ENCODE data around the gene ZFP92. TPM values are rescaled to one million over a fixed set of nuclear protein-coding genes. Genes with fewer than 3 reads are reported as not detected.

Gene ZFP92
- total and polyA plus RNA-seq, 2 donors (not counting 3 experiments of a cell fraction or from before 2014, with no cell fraction given) = 0.36 to 1.2 TPM

DNA sequence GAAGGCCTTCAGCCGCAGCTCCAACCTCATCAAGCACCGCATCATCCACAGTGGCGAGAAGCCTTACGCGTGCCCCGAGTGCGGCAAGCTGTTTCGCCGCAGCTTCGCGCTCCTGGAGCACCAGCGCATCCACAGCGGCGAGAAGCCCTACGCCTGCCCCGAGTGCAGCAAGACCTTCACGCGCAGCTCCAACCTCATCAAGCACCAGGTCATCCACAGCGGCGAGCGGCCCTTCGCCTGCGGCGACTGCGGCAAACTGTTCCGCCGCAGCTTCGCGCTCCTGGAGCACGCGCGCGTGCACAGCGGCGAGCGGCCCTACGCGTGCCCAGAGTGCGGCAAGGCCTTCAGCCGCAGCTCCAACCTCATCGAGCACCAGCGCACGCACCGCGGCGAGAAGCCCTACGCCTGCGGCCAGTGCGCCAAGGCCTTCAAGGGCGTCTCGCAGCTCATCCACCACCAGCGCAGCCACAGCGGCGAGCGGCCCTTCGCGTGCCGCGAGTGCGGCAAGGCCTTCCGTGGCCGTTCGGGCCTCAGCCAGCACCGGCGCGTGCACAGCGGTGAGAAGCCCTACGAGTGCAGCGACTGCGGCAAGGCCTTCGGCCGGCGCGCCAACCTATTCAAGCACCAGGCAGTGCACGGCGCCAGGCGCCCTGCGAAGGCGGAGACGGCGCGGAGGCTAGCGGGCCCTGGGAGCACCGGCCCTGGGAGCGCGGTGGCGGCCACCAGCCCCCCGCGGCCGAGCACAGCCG lies 9.8 kb downstream of the ZFP92 start:
- no peaks in the 10 kb centered on the region for H3K9me3 ChIP-seq (replicated peaks; ENCODE audit: control insufficient read depth, insufficient read depth, low read length)
- no peaks in the 10 kb centered on the region for H3K36me3 ChIP-seq (ENCODE audit: control insufficient read depth in 2 of 2, extremely low read depth in 1 of 2, insufficient read depth in 2 of 2, low read length in 2 of 2)
- H4K20me1 ChIP-seq (replicated peaks; ENCODE audit: control insufficient read depth, extremely low read depth, insufficient read depth, low read length) = no peaks in the 10 kb centered on the region
- no peaks in the 10 kb centered on the region for H3K9me1 ChIP-seq (replicated peaks; ENCODE audit: control insufficient read depth, extremely low read depth, insufficient read depth, low read length)
- dilution Hi-C loops (cut with MboI; ENCODE audit: extremely low pct_ligation_motif_present, low sequenced_read_pairs) = no loop called here
- FAIRE-seq = no peak
- no peaks in the 10 kb centered on the region for H3K79me2 ChIP-seq (ENCODE audit: control insufficient read depth, insufficient read depth, low read length)
- no peak overlapping the region for H3K27ac ChIP-seq (ENCODE audit: insufficient read depth, low read depth, low read length)
- no peak overlapping the region for H3K4me2 ChIP-seq (ENCODE audit: insufficient read depth, low read length)
- H3K9ac ChIP-seq (replicated peaks; ENCODE audit: extremely low read depth, insufficient read depth, low read length) = no peak overlapping the region
- H3K4me1 ChIP-seq (ENCODE audit: control insufficient read depth, extremely low read depth, insufficient read depth, low read length) = no peaks in the 10 kb centered on the region
- no peaks in the 10 kb centered on the region for H3K27me3 ChIP-seq (ENCODE audit: control insufficient read depth in 2 of 2, insufficient read depth in 2 of 2, low read length in 2 of 2)
- TF ChIP-seq MYC (IDR thresholded peaks at IDR 0.05; ENCODE audit: low read depth, low read length) (no peak), JUN (IDR thresholded peaks at IDR 0.05; ENCODE audit: borderline replicate concordance, insufficient read depth, insufficient read length, low read depth) (no peak), GATA2 (IDR thresholded peaks at IDR 0.05; ENCODE audit: insufficient read depth, insufficient read length, low read depth, low read length) (no peak), POLR2A (IDR thresholded peaks at IDR 0.05; ENCODE audit: low read depth, low read length) (no peak), EZH2 (IDR thresholded peaks at IDR 0.05; ENCODE audit: borderline replicate concordance, low read depth, low read length, severe bottlenecking) (no peak), POLR2AphosphoS5 (IDR thresholded peaks at IDR 0.05; ENCODE audit: insufficient read depth, low read depth, low read length) (no peak)
- ChIA-PET CTCF (no interaction called here), POLR2A (no interaction called here)
- H2AFZ ChIP-seq (ENCODE audit: low read depth, low read length) = no peak overlapping the region
- BruUV-seq (replicated peaks) = no TSS peak
- no peak for DNase-seq (ENCODE audit: low read depth, low spot score)
- no peak overlapping the region for H3K4me3 ChIP-seq (replicated peaks in 1 of 3; ENCODE audit: insufficient read depth in 1 of 3, low read depth in 1 of 3, low read length in 3 of 3)
- intact Hi-C loops (cut with micrococcal nuclease) = no loop called here

DNA sequence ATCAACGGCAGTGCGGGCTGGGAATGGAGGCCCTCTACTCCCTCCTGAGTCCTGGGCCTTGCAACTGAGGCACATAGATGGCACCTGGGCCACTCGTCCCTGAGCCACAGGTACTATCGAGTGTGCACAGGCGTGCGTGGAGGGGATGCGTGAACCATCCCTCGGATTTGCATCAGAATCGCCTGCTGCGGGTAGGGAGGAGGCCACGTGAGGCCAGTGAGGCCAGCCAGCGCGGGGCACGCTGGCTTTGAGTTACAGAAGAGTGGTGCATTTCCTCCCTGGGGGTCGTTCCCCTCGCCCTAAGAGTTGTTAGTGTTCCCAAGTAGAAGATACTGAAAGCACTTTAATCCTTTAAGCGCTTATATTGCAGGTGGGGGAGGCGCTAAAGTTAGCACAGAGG lies 10.6 kb downstream of the ZFP92 start:
- no peaks in the 10 kb centered on the region for H3K79me2 ChIP-seq (ENCODE audit: control insufficient read depth, insufficient read depth, low read length)
- dilution Hi-C loops (cut with MboI; ENCODE audit: extremely low pct_ligation_motif_present, low sequenced_read_pairs) = no loop called here
- intact Hi-C loops (cut with micrococcal nuclease) = no loop called here
- no peaks in the 10 kb centered on the region for H3K9me3 ChIP-seq (replicated peaks; ENCODE audit: control insufficient read depth, insufficient read depth, low read length)
- H3K4me3 ChIP-seq (replicated peaks in 1 of 3; ENCODE audit: insufficient read depth in 1 of 3, low read depth in 1 of 3, low read length in 3 of 3) = no peak overlapping the region
- FAIRE-seq = no peak
- TF ChIP-seq MYC (IDR thresholded peaks at IDR 0.05; ENCODE audit: low read depth, low read length) (no peak), GATA2 (IDR thresholded peaks at IDR 0.05; ENCODE audit: insufficient read depth, insufficient read length, low read depth, low read length) (no peak), FOS (IDR thresholded peaks at IDR 0.05; ENCODE audit: borderline replicate concordance, insufficient read depth, low read length) (no peak), EZH2 (IDR thresholded peaks at IDR 0.05; ENCODE audit: borderline replicate concordance, low read depth, low read length, severe bottlenecking) (no peak), JUN (IDR thresholded peaks at IDR 0.05; ENCODE audit: borderline replicate concordance, insufficient read depth, insufficient read length, low read depth) (no peak), POLR2AphosphoS5 (IDR thresholded peaks at IDR 0.05; ENCODE audit: insufficient read depth, low read depth, low read length) (no peak), POLR2A (IDR thresholded peaks at IDR 0.05; ENCODE audit: low read depth, low read length) (no peak)
- TF ChIP-seq, protein P1, sequence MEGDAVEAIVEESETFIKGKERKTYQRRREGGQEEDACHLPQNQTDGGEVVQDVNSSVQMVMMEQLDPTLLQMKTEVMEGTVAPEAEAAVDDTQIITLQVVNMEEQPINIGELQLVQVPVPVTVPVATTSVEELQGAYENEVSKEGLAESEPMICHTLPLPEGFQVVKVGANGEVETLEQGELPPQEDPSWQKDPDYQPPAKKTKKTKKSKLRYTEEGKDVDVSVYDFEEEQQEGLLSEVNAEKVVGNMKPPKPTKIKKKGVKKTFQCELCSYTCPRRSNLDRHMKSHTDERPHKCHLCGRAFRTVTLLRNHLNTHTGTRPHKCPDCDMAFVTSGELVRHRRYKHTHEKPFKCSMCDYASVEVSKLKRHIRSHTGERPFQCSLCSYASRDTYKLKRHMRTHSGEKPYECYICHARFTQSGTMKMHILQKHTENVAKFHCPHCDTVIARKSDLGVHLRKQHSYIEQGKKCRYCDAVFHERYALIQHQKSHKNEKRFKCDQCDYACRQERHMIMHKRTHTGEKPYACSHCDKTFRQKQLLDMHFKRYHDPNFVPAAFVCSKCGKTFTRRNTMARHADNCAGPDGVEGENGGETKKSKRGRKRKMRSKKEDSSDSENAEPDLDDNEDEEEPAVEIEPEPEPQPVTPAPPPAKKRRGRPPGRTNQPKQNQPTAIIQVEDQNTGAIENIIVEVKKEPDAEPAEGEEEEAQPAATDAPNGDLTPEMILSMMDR (IDR thresholded peaks at IDR 0.05; ENCODE audit: extremely low read depth in 1 of 2, insufficient read depth in 1 of 2, low read depth in 1 of 2, low read length in 2 of 2) = no peak
- TF ChIP-seq, protein P2, sequence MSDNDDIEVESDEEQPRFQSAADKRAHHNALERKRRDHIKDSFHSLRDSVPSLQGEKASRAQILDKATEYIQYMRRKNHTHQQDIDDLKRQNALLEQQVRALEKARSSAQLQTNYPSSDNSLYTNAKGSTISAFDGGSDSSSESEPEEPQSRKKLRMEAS (IDR thresholded peaks at IDR 0.05; ENCODE audit: insufficient read depth, insufficient read length) = no peak
- H3K4me1 ChIP-seq (ENCODE audit: control insufficient read depth, extremely low read depth, insufficient read depth, low read length) = no peaks in the 10 kb centered on the region
- no peaks in the 10 kb centered on the region for H3K36me3 ChIP-seq (ENCODE audit: control insufficient read depth in 2 of 2, extremely low read depth in 1 of 2, insufficient read depth in 2 of 2, low read length in 2 of 2)
- no peak overlapping the region for H3K4me2 ChIP-seq (ENCODE audit: insufficient read depth, low read length)
- ChIA-PET CTCF (no interaction called here), POLR2A (no interaction called here)
- no peaks in the 10 kb centered on the region for H3K9me1 ChIP-seq (replicated peaks; ENCODE audit: control insufficient read depth, extremely low read depth, insufficient read depth, low read length)
- no peak overlapping the region for H3K9ac ChIP-seq (replicated peaks; ENCODE audit: extremely low read depth, insufficient read depth, low read length)
- no peak overlapping the region for H2AFZ ChIP-seq (ENCODE audit: low read depth, low read length)
- DNase-seq (ENCODE audit: low read depth, low spot score) = no peak
- H4K20me1 ChIP-seq (replicated peaks; ENCODE audit: control insufficient read depth, extremely low read depth, insufficient read depth, low read length) = no peaks in the 10 kb centered on the region
- H3K27me3 ChIP-seq (ENCODE audit: control insufficient read depth in 2 of 2, insufficient read depth in 2 of 2, low read length in 2 of 2) = no peaks in the 10 kb centered on the region
- no TSS peak for BruUV-seq (replicated peaks)
- H3K27ac ChIP-seq (ENCODE audit: insufficient read depth, low read depth, low read length) = no peak overlapping the region

All from endothelial cell of umbilical vein (primary cell).